ENCODE measurements around the gene NTHL1.
"Not testable (repeated sequence)": the region's sequence is repeated elsewhere in the genome, so short reads cannot be mapped to it uniquely, and the experiment has no call there.

The NTHL1 gene

DNA sequence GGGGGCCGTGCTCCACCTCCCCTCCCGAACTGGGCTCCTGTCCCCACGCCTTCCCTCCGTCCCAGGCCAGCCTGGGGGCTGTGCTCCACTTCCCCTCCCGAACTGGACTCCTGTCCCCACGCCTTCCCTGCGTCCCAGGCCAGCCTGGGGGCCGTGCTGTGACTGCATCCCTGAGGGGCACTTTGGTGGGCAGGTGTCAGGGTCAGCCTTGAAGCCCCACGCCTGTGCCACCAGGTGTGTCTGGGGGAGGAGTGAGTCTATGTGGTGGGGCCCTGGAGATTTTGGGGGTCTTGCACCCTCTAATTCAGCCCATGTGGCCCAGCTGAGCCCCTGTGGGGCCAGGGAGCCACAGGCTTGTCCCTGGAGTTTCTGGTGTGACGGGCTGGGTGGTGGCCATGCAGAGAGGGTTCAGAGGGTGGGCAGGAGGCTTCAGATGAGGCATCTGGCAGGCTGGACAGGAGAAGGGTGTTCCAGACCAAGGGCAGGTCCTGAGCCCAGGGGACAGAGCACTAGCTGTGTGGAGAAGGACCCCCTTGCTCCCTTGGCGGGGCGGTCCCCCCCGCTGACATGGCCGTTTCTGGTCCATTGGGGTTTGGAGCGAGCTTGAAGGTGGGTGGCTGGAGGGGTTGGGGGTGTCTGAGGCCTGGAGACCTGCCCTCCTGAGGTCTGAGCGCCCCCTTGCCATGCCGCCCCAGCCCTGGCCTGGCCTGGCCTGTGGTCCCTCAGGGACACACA is 12.8 kb downstream of the NTHL1 start:
- TF ChIP-seq, protein P1, sequence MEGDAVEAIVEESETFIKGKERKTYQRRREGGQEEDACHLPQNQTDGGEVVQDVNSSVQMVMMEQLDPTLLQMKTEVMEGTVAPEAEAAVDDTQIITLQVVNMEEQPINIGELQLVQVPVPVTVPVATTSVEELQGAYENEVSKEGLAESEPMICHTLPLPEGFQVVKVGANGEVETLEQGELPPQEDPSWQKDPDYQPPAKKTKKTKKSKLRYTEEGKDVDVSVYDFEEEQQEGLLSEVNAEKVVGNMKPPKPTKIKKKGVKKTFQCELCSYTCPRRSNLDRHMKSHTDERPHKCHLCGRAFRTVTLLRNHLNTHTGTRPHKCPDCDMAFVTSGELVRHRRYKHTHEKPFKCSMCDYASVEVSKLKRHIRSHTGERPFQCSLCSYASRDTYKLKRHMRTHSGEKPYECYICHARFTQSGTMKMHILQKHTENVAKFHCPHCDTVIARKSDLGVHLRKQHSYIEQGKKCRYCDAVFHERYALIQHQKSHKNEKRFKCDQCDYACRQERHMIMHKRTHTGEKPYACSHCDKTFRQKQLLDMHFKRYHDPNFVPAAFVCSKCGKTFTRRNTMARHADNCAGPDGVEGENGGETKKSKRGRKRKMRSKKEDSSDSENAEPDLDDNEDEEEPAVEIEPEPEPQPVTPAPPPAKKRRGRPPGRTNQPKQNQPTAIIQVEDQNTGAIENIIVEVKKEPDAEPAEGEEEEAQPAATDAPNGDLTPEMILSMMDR (IDR thresholded peaks at IDR 0.05): no peak
- Histone ChIP-seq H3K9me3 (no peaks in the 10 kb centered on the region), H3K27me3 (peaks cover 33% of the 10 kb centered on the region), H3K36me3 (no peaks in the 10 kb centered on the region), H3K4me1 (ENCODE audit: control insufficient read depth in 1 of 2, insufficient read depth in 1 of 2, low read depth in 1 of 2, low read length in 1 of 2) (peaks cover 0 to 10% of the 10 kb centered on the region in 2 experiments), H3K27ac (no peak overlapping the region), H3K4me3 (ENCODE audit: low read depth in 1 of 2, low read length in 1 of 2) (no peak overlapping the region)

DNA sequence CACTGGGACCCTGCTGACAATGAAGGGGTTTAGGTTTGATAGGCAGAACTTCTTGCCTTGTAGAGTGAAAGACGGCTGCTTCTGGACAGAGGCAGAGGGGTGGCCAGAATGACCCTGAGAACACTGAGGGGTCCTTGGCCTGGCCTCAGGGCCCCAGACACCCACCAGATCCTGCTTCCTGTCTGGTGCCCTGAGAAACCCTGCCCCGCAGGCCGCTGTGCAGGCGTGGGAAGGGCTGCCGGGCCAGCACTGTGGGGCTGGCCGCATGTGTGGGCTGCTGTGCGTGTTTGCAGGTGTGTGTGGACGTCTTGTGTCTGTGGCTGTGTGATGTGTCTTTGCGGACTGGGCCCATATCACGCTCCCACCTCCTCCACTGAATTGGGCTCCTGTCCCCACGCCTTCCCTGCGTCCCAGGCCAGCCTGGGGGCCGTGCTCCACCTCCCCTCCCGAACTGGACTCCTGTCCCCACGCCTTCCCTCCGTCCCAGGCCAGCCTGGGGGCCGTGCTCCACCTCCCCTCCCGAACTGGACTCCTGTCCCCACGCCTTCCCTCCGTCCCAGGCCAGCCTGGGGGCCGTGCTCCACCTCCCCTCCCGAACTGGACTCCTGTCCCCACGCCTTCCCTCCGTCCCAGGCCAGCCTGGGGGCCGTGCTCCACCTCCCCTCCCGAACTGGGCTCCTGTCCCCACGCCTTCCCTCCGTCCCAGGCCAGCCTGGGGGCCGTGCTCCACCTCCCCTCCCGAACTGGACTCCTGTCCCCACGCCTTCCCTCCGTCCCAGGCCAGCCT is 13.5 kb downstream of the NTHL1 start:
- H3K4me1 ChIP-seq (ENCODE audit: control insufficient read depth in 1 of 2, insufficient read depth in 1 of 2, low read depth in 1 of 2, low read length in 1 of 2); H3K4me3 ChIP-seq (ENCODE audit: low read depth in 1 of 2, low read length in 1 of 2); H3K27ac ChIP-seq; H3K9me3 ChIP-seq; H3K36me3 ChIP-seq: not testable (repeated sequence)
- H3K27me3 ChIP-seq: peaks cover 41% of the 10 kb centered on the region

DNA sequence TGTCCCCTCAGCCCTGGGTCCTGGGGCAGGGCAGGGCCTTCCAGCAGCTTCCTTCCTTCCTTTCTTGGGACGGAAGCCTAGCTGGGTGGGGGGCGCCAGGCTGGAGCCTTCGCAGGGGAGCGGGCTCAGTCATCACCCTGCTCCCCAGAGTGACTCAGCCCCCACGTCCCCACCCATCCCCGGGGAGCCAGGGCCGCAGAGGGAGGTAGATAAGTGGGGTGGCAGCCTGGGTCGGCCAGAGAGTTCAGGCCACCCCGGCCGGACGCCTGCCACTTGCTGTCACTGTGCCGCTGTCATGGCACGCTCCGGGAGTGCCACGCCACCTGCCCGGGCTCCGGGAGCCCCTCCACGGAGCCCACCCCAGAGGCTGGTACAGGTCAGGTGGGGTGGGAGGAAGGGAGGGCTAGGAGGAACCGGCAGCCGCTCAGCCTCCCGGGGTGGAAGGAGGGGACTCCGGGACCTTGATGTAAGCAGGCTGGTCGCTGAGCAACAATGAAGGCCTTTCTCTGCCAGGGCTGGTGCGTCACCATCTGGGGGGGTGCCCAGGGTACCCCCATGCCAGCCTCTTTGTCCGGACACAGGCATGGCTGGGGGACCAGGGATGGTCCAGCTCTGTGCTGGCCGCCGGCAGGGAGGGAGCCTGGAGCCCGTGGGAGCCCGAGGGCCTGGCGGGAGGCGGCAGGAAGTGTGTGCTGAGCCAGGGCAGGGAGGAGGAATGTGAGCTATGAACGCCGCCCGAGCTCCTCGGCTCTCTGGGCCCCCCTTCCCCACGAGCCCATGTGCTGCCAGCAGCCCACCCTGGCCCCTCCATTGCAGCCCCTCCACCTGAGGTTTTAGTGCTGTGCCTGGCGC is 14.4 kb downstream of the NTHL1 start:
- no peak overlapping the region for H3K27ac ChIP-seq
- TF ChIP-seq, protein P1 (IDR thresholded peaks at IDR 0.05): no peak

DNA sequence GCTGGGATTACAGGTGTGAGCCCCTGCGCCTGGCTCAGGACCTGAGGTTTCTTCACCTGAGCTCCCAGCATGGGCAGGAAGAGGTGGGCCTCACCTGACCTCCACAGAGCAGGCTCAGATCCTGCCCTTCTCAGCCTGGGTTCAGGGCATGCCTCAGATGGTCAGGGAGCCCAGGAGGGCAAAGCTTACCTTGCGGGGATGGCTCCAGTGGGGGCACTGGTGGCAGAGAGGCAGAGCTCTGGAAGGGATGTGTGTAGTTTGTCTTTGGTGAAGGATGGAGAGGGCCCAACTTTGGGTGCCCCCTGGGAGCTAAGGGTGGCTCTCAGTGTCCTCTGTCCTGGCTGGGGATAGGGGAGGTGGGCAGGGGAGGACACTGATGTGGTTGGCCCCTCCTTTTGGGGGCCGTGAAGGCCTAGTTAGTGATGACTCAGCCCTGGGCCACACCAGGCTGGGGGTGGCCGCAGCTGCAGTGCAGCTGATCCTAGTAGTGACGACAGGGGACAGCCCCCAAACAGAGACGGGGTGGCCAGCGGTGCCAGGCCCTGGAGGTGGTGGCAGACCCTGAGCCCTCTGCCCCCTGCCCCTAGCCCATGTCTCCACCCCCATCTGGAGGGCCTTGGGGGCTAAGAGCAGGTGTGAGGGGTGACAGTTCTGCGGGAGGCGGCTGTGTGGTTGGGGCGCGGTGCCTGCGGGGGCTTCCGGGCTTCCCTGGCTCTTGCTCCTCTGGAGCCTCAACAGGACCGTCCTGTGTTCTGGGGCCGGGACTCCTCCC is 15.2 kb downstream of the NTHL1 start:
- Histone ChIP-seq H3K4me3 (ENCODE audit: low read depth in 1 of 2, low read length in 1 of 2) (no peak overlapping the region), H3K4me1 (ENCODE audit: control insufficient read depth in 1 of 2, insufficient read depth in 1 of 2, low read depth in 1 of 2, low read length in 1 of 2) (peaks cover 0 to 10% of the 10 kb centered on the region in 2 experiments), H3K27ac (no peak overlapping the region), H3K27me3 (peaks cover 57% of the 10 kb centered on the region), H3K9me3 (no peaks in the 10 kb centered on the region), H3K36me3 (no peaks in the 10 kb centered on the region)
- TF ChIP-seq, protein P1 (IDR thresholded peaks at IDR 0.05): no peak

More for the DNA sequence above, 14.4 kb downstream of the NTHL1 start:
- H3K4me1 ChIP-seq (ENCODE audit: control insufficient read depth in 1 of 2, insufficient read depth in 1 of 2, low read depth in 1 of 2, low read length in 1 of 2): peaks cover 0 to 10% of the 10 kb centered on the region in 2 experiments
- no peak overlapping the region for H3K4me3 ChIP-seq (ENCODE audit: low read depth in 1 of 2, low read length in 1 of 2)
- H3K27me3 ChIP-seq: peaks cover 49% of the 10 kb centered on the region
- H3K36me3 ChIP-seq: no peaks in the 10 kb centered on the region
- H3K9me3 ChIP-seq: no peaks in the 10 kb centered on the region

DNA sequence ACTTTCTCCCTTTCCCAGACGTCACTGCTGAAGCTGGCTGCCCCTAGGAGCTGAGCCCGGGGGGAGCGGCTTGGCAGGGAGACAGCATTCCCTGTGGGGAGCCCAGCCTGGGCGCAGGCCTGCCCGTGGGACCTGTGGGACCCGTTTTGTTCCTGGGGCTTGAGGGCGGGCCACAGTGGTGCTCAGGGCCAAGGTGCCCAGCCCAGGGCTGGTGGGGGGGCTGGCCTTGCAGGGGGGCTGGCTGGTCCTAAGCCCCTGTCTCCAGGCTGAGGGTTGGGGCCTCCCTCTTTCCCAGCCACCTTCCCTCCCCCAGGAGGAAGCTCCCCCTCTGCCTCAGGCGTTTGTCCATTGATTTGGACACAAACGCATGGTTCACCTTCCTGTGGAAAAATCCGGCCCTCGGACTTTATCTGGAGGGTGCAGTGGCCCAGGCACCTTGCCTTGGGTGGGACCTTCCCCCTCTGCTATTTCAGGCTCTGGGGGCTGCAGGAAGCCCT is 16.5 kb downstream of the NTHL1 start:
- H3K27me3 ChIP-seq: peaks cover 71% of the 10 kb centered on the region
- peaks cover 0 to 20% of the 10 kb centered on the region in 2 experiments for H3K4me1 ChIP-seq (ENCODE audit: control insufficient read depth in 1 of 2, insufficient read depth in 1 of 2, low read depth in 1 of 2, low read length in 1 of 2)
- TF ChIP-seq, protein P1 (IDR thresholded peaks at IDR 0.05): no peak
- H3K9me3 ChIP-seq: no peaks in the 10 kb centered on the region
- H3K4me3 ChIP-seq (ENCODE audit: low read depth in 1 of 2, low read length in 1 of 2): no peak overlapping the region
- no peak overlapping the region for H3K27ac ChIP-seq
- H3K36me3 ChIP-seq: no peaks in the 10 kb centered on the region

Measured in neutrophil (primary cell).